GM23248 (cell line): ENCODE measurements around the gene SHROOM2. TPM values are rescaled to one million over a fixed set of nuclear protein-coding genes. Genes with fewer than 3 reads are reported as not detected.

Source experiments
- DNase-seq: peaks from one replicate; pipeline ENCODE4 v3.0.0-alpha.2; 2015
- H2AFZ ChIP-seq: fragments of 200-600 bp; sonication (generic); 2 replicates; pipeline ENCODE4 v1.6.1; 2016; ENCODE audit warnings: antibody characterized with exemption
- H3F3A ChIP-seq: fragments of 200-600 bp; sonication (generic); 2 replicates; pipeline ENCODE4 v1.6.1; 2016; ENCODE audit warnings: mild to moderate bottlenecking, antibody characterized with exemption, mixed run types; ENCODE audit not compliant: insufficient read depth
- H3K27ac ChIP-seq: fragments of 200-600 bp; sonication (generic); 2 replicates; pipeline ENCODE4 v1.5.1; 2016; ENCODE audit warnings: mild to moderate bottlenecking
- H3K27me3 ChIP-seq: fragments of 200-600 bp; sonication (generic); replicated peaks from 2 replicates; pipeline ENCODE4 v1.6.1; 2016; ENCODE audit warnings: mild to moderate bottlenecking; ENCODE audit not compliant: insufficient read depth
- H3K36me3 ChIP-seq: fragments of 200-600 bp; sonication (generic); 2 replicates; pipeline ENCODE4 v1.6.1; 2016; ENCODE audit warnings: low read depth, mild to moderate bottlenecking
- H3K4me1 ChIP-seq: fragments of 200-600 bp; sonication (generic); 2 replicates; pipeline ENCODE4 v1.6.1; 2016; ENCODE audit warnings: mild to moderate bottlenecking; ENCODE audit not compliant: insufficient read depth
- H3K4me2 ChIP-seq: fragments of 200-600 bp; sonication (generic); one replicate; pipeline ENCODE4 v1.6.1; 2016; ENCODE audit warnings: mild to moderate bottlenecking; ENCODE audit not compliant: unreplicated experiment
- H3K4me3 ChIP-seq: fragments of 200-600 bp; sonication (generic); 2 replicates; pipeline ENCODE4 v1.5.1; 2016; ENCODE audit warnings: mild to moderate bottlenecking
- H3K79me2 ChIP-seq: fragments of 200-600 bp; sonication (generic); 2 replicates; pipeline ENCODE4 v1.6.1; 2016; ENCODE audit warnings: mild to moderate bottlenecking; ENCODE audit not compliant: insufficient read depth
- H3K9ac ChIP-seq: fragments of 200-600 bp; sonication (generic); 2 replicates; pipeline ENCODE4 v1.6.1; 2016; ENCODE audit warnings: mild to moderate bottlenecking
- H3K9me2 ChIP-seq: fragments of 200-600 bp; sonication (generic); 2 replicates; pipeline ENCODE4 v1.6.1; 2016; ENCODE audit warnings: mixed run types, mild to moderate bottlenecking, moderate library complexity; ENCODE audit not compliant: insufficient read depth
- H3K9me3 ChIP-seq: fragments of 200-600 bp; sonication (generic); one replicate; pipeline ENCODE4 v1.6.1; 2017; ENCODE audit warnings: low read depth
- H4K20me1 ChIP-seq: fragments of 200-600 bp; sonication (generic); 2 replicates; pipeline ENCODE4 v1.6.0; 2016; ENCODE audit not compliant: insufficient read depth
- EZH2 ChIP-seq: fragments of 200-600 bp; sonication (generic); IDR thresholded peaks from 2 replicates; pipeline ENCODE4 v1.6.1; 2018; ENCODE audit warnings: antibody characterized with exemption, mild to moderate bottlenecking; ENCODE audit not compliant: insufficient read depth, poor library complexity, severe bottlenecking
- EZH2phosphoT487 ChIP-seq: fragments of 200-600 bp; sonication (generic); IDR thresholded peaks from 2 replicates; pipeline ENCODE4 v1.6.1; 2018; ENCODE audit warnings: antibody characterized with exemption, moderate library complexity, mild to moderate bottlenecking, low read depth; ENCODE audit not compliant: insufficient read depth
- WGBS, 2 experiments: methylation state at CpG; one replicate each; pipeline ENCODE4 v1.1.6; 2015 to 2017; ENCODE audit warnings: low lambda C conversion rate in 2 of 2, low coverage in 1 of 2; ENCODE audit errors: missing lambda C conversion rate in 2 of 2; 5-methylcytosine and 5-hydroxymethylcytosine counted together
- in situ Hi-C: fragments of 300-500 bp; cut with MboI; formaldehyde crosslinking; loops from 2 replicates; pipeline ENCODE4 v1.15.0; 2020
- polyA plus RNA-seq: library from polyadenylated mRNA; unstranded; fragments of >200 nt; fragmentation: Nextera tagmentation; extraction: Ambion mirVana; gene quantifications from 2 replicates; pipeline ENCODE4 v1.2.1, GENCODE V29; 2016
- total RNA-seq: library from RNA; depleted of rRNA; stranded (reverse); fragments of >200 nt; shearing (Covaris generic); gene quantifications from 2 replicates; pipeline ENCODE4 v1.2.3, GENCODE V29; 2014

Gene SHROOM2
- total and polyA plus RNA-seq, 2 experiments from 2014 or later, result 0.22 to 0.63 TPM

DNA sequence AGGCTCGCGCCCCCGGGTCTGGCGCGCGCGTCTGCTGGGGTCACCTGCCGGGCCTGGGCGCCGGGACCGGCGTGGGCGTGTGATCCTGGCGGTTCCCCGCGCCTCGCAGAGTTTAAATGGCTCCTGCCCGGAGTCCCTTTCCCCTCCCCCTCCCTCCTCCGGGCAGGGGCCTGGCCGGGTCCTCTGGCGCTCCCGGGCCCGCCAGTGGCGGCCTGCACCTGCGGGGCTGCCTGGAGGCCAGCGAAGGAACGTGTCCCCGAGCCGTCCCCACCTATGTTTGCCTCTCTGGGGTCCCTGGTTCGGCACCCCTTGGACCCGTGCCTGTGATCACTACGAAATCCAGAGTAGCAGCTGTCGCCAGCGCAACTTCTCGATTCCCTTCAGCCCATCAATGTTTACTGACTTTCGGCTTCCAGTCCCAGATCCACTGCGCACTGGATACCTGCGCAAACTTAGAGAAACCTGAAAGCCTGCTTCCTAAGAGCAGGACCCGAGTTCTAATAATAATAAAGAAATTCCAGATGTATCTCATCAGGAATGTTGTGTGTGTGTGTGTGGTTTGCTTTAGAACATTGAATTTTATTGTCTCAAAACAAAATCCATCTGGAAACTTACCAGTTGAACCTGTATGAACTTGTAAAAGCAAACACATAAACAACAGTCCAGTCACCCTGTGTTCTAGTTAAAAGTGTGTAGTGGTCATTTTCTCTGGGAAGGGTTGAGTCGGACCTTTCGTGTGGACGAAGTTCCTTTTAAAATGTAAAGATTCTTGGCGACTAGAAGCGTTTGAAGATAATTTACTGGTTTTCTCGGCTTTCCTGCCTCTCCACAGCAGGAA is 788 bp downstream of the SHROOM2 start:
- Histone ChIP-seq H3F3A (no peaks in the 10 kb centered on the region), H3K9ac (no peak overlapping the region), H3K4me1 (no peaks in the 10 kb centered on the region), H3K9me3 (no peaks in the 10 kb centered on the region), H3K4me3 (no peak overlapping the region), H3K9me2 (no peaks in the 10 kb centered on the region), H2AFZ (no peak overlapping the region), H3K36me3 (no peaks in the 10 kb centered on the region), H3K27me3 (peaks cover 18% of the 10 kb centered on the region), H3K4me2 (no peak overlapping the region), H3K79me2 (no peaks in the 10 kb centered on the region), H4K20me1 (no peaks in the 10 kb centered on the region), H3K27ac (no peak overlapping the region)
- DNase-seq, result no peak
- WGBS, 2 experiments, result 11 to 22% methylated on average over 10 to 21 of the region's 45 CpGs
- in situ Hi-C loops, result no loop called here
- peak; percentile 63 for TF ChIP-seq EZH2
- no peak for TF ChIP-seq EZH2phosphoT487

GRCh38 chrX:9788911-9789310 is 2.7 kb downstream of the SHROOM2 start:
- no peaks in the 10 kb centered on the region for H4K20me1 ChIP-seq
- H3K9me3 ChIP-seq, result no peaks in the 10 kb centered on the region
- no peaks in the 10 kb centered on the region for H3K36me3 ChIP-seq
- in situ Hi-C loops, result no loop called here
- TF ChIP-seq EZH2 (no peak), EZH2phosphoT487 (no peak)
- H3K27ac ChIP-seq, result no peak overlapping the region
- 19 to 22% methylated on average over 2 of the region's 2 CpGs for WGBS, 2 experiments
- no peak overlapping the region for H2AFZ ChIP-seq
- no peaks in the 10 kb centered on the region for H3K79me2 ChIP-seq
- H3K27me3 ChIP-seq, result peaks cover 18% of the 10 kb centered on the region
- no peaks in the 10 kb centered on the region for H3F3A ChIP-seq
- DNase-seq, result peak; percentile 5
- no peak overlapping the region for H3K4me2 ChIP-seq
- H3K4me1 ChIP-seq, result no peaks in the 10 kb centered on the region
- H3K4me3 ChIP-seq, result no peak overlapping the region
- no peak overlapping the region for H3K9ac ChIP-seq
- H3K9me2 ChIP-seq, result no peaks in the 10 kb centered on the region

DNA sequence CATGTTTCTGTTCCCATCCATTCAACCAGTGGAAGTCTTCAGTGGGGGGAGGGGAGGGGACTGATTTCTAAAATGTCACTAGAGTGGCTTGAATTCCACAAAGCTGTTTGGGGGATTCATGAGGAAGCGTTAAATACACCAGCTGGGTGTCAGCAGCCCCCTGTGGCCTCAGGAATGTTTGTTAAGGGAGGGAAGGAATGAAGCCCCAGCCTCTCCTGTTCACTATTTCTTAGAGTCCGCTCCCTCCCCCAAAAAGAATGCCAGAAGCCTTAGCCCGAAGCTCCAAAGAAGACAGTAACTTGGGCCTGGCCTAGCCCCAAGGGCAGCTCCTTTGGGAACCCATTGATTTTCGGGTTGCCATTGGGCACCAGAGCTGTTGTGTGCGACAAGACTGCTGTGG is 3.3 kb downstream of the SHROOM2 start:
- H3K4me2 ChIP-seq, result no peak overlapping the region
- H3K9ac ChIP-seq, result no peak overlapping the region
- H3K4me3 ChIP-seq, result no peak overlapping the region
- H3F3A ChIP-seq, result no peaks in the 10 kb centered on the region
- H3K27me3 ChIP-seq, result peaks cover 16% of the 10 kb centered on the region
- no peaks in the 10 kb centered on the region for H3K4me1 ChIP-seq
- H3K79me2 ChIP-seq, result no peaks in the 10 kb centered on the region
- H4K20me1 ChIP-seq, result no peaks in the 10 kb centered on the region
- H3K27ac ChIP-seq, result no peak overlapping the region
- TF ChIP-seq EZH2 (no peak), EZH2phosphoT487 (no peak)
- in situ Hi-C loops, result no loop called here
- DNase-seq, result no peak
- H2AFZ ChIP-seq, result no peak overlapping the region
- no peaks in the 10 kb centered on the region for H3K9me3 ChIP-seq
- no peaks in the 10 kb centered on the region for H3K9me2 ChIP-seq
- 39 to 57% methylated on average over 4 to 5 of the region's 5 CpGs for WGBS, 2 experiments
- H3K36me3 ChIP-seq, result no peaks in the 10 kb centered on the region

DNA sequence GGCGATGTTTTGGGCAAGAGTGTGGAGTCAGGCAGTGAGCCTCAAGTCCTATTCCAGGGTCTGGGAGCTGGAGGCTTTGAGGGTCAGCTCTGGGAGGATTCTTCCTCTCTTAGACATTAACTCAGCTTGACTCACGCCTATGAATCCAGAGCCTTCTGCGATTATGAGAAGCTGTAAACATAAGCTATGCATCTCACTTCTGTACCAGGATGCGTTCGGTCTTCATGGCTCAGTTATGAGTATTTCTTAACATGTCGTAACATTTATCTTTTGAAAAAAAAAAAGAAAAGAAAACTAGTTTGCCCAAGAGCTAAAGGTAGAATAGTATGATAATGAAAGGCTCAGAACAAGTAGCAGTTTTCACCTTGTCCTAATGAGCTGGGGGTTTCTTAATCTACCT is 4.6 kb downstream of the SHROOM2 start:
- no peaks in the 10 kb centered on the region for H3F3A ChIP-seq
- no peak overlapping the region for H3K4me3 ChIP-seq
- no peak for DNase-seq
- no peak for TF ChIP-seq EZH2phosphoT487
- TF ChIP-seq EZH2, result no peak
- H3K9me2 ChIP-seq, result no peaks in the 10 kb centered on the region
- 81 to 89% methylated on average over 4 to 6 of the region's 6 CpGs for WGBS, 2 experiments
- H3K9me3 ChIP-seq, result no peaks in the 10 kb centered on the region
- H4K20me1 ChIP-seq, result no peaks in the 10 kb centered on the region
- in situ Hi-C loops, result no loop called here
- no peaks in the 10 kb centered on the region for H3K4me1 ChIP-seq
- H3K9ac ChIP-seq, result no peak overlapping the region
- no peaks in the 10 kb centered on the region for H3K36me3 ChIP-seq
- H3K79me2 ChIP-seq, result no peaks in the 10 kb centered on the region
- H3K4me2 ChIP-seq, result no peak overlapping the region
- no peak overlapping the region for H2AFZ ChIP-seq
- H3K27ac ChIP-seq, result no peak overlapping the region
- H3K27me3 ChIP-seq, result peaks cover 9% of the 10 kb centered on the region

- in situ Hi-C loops, result no loop called here
- H3F3A ChIP-seq, result no peaks in the 10 kb centered on the region
- H3K4me1 ChIP-seq, result no peaks in the 10 kb centered on the region
- DNase-seq, result no peak
- H2AFZ ChIP-seq, result no peak overlapping the region
- H3K9me3 ChIP-seq, result no peaks in the 10 kb centered on the region
- H3K27me3 ChIP-seq, result no peaks in the 10 kb centered on the region
- H3K4me2 ChIP-seq, result no peak overlapping the region
- WGBS, 2 experiments, result 50 to 69% methylated on average over 4 to 7 of the region's 7 CpGs
- no peaks in the 10 kb centered on the region for H3K79me2 ChIP-seq
- TF ChIP-seq EZH2 (no peak), EZH2phosphoT487 (no peak)
- H3K4me3 ChIP-seq, result no peak overlapping the region
- no peaks in the 10 kb centered on the region for H3K36me3 ChIP-seq
- H4K20me1 ChIP-seq, result no peaks in the 10 kb centered on the region
- H3K9me2 ChIP-seq, result no peaks in the 10 kb centered on the region
- H3K9ac ChIP-seq, result no peak overlapping the region
- no peak overlapping the region for H3K27ac ChIP-seq
Measured at GRCh38 chrX:9794495-9794894, 8.3 kb downstream of the SHROOM2 start.
